IPS-11a (cell line): ENCODE results near the gene IRF6.

Experiments used
- H3K4me3 ChIP-seq: one replicate; pipeline ENCODE4 v1.5.1; 2013; ENCODE audit warnings: low read depth, low read length, control low read depth

The IRF6 gene

GRCh38 chr1:209761011-209761635, 44.8 kb downstream of the IRF6 start:
- H3K4me3 ChIP-seq: no peak overlapping the region

- no peak overlapping the region for H3K4me3 ChIP-seq
Measured at GRCh38 chr1:209759829-209760359, 46.0 kb downstream of the IRF6 start.

- no peak overlapping the region for H3K4me3 ChIP-seq
Measured at GRCh38 chr1:209758400-209758799, 47.5 kb downstream of the IRF6 start.

GRCh38 chr1:209756615-209757445, 49.1 kb downstream of the IRF6 start:
- no peak overlapping the region for H3K4me3 ChIP-seq

- no peak within 1 kb of the TSS for H3K4me3 ChIP-seq
Measured at GRCh38 chr1:209755926-209756614, 49.9 kb downstream of the IRF6 start, which contains the start of gene TRAF3IP3. Gene TRAF3IP3 (plus strand): TSS chr1:209756053. CDS start chr1:209760040, 3,987 bp downstream.

GRCh38 chr1:209755256-209755655, 50.7 kb downstream of the IRF6 start:
- no peak overlapping the region for H3K4me3 ChIP-seq

- H3K4me3 ChIP-seq: no peak overlapping the region
Measured at GRCh38 chr1:209752890-209753289, 53.1 kb downstream of the IRF6 start.

- H3K4me3 ChIP-seq: no peak overlapping the region
Measured at GRCh38 chr1:209751627-209752231, 54.2 kb downstream of the IRF6 start.

GRCh38 chr1:209749670-209750323, 56.1 kb downstream of the IRF6 start:
- H3K4me3 ChIP-seq: no peak overlapping the region

GRCh38 chr1:209749205-209749604, 56.7 kb downstream of the IRF6 start:
- no peak overlapping the region for H3K4me3 ChIP-seq

- H3K4me3 ChIP-seq: no peak overlapping the region
Measured at GRCh38 chr1:209748620-209749019, 57.3 kb downstream of the IRF6 start.

- H3K4me3 ChIP-seq: no peak overlapping the region
Measured at GRCh38 chr1:209747580-209748262, 58.2 kb downstream of the IRF6 start.

GRCh38 chr1:209746451-209747165, 59.3 kb downstream of the IRF6 start:
- H3K4me3 ChIP-seq: no peak overlapping the region

- H3K4me3 ChIP-seq: no peak overlapping the region
Measured at GRCh38 chr1:209743145-209743482, 62.8 kb downstream of the IRF6 start.

GRCh38 chr1:209742409-209743144, 63.4 kb downstream of the IRF6 start:
- H3K4me3 ChIP-seq: no peak overlapping the region

- H3K4me3 ChIP-seq: no peak overlapping the region
Measured at GRCh38 chr1:209741889-209742288, 64.1 kb downstream of the IRF6 start.

- no peak overlapping the region for H3K4me3 ChIP-seq
Measured at GRCh38 chr1:209741193-209741592, 64.7 kb downstream of the IRF6 start.

- H3K4me3 ChIP-seq: no peak overlapping the region
Measured at GRCh38 chr1:209738270-209738669, 67.7 kb downstream of the IRF6 start.

- no peak overlapping the region for H3K4me3 ChIP-seq
Measured at GRCh38 chr1:209737118-209737505, 68.8 kb downstream of the IRF6 start.
